CD4-positive, alpha-beta T cell treated with Interleukin-6 for 4 hours (primary cell): ENCODE measurements around the gene DSG2.

Source experiments
- DNase-seq: peaks from one replicate; pipeline ENCODE4 v3.0.0-alpha.2; 2020; ENCODE audit warnings: mixed read lengths

DSG2 gene

DNA sequence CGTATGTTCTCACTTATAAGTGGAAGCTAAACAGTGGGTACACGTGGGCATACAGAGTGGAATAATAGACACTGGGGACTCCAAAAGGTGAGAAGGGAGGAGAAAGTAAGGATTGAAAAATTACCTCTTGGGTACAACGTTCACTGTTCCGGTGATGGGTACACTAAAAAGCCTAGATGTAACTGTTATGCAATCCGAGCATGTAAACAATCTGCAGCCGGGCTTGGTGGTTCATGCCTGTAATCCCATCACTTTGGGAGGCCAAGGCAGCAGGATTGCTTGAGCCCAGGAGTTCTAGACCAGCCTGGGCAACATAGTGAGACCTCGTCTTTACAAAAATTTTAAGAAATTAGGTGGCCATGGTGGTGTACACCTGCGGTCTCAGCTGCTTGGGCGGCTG, 60.6 kb downstream of the DSG2 start:
- DNase-seq: no peak

- no peak for DNase-seq
Observed at GRCh38 chr18:31562726-31563125, 64.7 kb downstream of the DSG2 start.

GRCh38 chr18:31563778-31564177, 65.8 kb downstream of the DSG2 start:
- DNase-seq: no peak

GRCh38 chr18:31565345-31565744, 67.4 kb downstream of the DSG2 start:
- no peak for DNase-seq

GRCh38 chr18:31565782-31566512, 68.0 kb downstream of the DSG2 start:
- DNase-seq: no peak

GRCh38 chr18:31566576-31567306, 68.8 kb downstream of the DSG2 start:
- no peak for DNase-seq

DNA sequence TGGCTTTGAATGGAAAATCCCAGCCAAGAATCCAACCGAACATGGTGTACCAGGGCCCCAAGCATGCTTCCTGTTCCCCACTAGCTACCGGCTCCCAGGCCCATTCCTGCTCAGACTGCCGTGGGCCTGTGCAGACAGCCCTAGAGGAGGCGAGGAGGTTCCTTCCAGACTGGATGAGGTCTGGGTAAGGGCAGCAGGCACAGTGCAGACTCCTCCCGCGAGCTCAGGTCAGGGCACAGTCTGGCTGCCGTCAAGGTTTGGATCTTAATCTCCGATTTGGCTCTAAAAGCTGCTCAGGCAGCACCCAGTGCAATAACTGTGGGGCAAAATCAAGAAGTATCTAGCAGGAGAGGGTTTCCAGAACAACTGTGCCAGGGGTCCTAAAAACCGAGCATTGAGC, 74.4 kb downstream of the DSG2 start:
- no peak for DNase-seq

DNA sequence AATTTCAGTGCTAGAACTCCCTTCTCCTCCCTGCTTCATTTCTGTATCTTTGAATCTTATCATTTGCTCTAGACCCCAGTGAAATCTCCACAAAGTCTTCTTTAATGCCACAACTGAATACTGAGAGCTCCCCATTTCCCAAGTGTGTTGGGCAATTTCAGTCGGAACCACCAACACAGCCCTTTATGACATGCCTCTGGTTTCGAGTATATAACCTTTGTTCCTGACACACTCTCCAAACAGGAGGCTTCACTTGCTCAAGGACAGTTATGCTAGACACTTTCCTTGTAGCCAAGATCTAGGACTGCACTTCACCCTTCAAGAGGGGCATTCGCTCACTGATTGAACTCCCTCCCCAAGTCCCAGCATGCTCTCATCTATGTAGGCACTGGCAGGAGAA, 75.1 kb downstream of the DSG2 start:
- no peak for DNase-seq

GRCh38 chr18:31574359-31574758, 76.4 kb downstream of the DSG2 start:
- no peak for DNase-seq

- no peak for DNase-seq
Observed at GRCh38 chr18:31575515-31576257, 77.7 kb downstream of the DSG2 start.

- DNase-seq: no peak
Observed at GRCh38 chr18:31576670-31577069, 78.7 kb downstream of the DSG2 start.

DNA sequence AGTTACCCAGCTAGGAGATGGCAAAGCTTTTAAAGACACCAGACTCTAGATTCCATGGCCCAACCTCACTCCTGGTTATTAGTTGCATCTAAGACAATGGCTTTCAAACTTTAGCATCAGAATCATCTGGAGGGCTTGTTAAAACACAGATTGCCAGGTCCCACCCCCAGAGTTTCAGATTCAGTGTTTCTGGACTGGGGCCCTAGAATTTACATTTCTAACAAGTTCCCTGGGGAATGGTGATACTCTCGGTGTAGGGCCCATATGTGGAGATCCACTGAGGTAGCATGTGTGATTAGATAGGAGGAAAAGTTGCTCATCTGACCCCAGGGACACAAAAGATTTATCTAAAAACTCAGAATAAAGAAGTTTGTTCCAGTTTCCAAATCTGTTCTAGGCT, 79.2 kb downstream of the DSG2 start:
- no peak for DNase-seq

- DNase-seq: no peak
Observed at GRCh38 chr18:31578126-31578525, 80.1 kb downstream of the DSG2 start.

DNA sequence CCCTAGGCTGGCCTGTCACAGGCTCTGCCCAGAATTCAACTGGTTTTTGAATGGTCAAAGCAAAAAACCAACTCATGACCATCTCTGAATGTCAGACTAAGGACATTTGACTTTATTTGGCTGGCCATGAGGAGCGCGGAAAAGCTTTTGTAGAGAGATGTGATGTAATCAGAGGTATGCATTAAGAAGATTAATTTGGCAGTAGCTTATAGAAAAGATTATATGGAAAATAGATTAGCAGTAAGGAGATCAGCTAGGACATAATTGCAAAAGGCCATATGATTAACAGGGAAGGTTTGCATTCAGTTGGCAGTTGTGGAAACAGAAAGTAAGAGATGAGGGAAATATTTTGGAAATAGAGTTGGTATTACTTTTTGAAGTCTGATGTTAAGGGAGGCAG, 81.4 kb downstream of the DSG2 start:
- DNase-seq: no peak

DNA sequence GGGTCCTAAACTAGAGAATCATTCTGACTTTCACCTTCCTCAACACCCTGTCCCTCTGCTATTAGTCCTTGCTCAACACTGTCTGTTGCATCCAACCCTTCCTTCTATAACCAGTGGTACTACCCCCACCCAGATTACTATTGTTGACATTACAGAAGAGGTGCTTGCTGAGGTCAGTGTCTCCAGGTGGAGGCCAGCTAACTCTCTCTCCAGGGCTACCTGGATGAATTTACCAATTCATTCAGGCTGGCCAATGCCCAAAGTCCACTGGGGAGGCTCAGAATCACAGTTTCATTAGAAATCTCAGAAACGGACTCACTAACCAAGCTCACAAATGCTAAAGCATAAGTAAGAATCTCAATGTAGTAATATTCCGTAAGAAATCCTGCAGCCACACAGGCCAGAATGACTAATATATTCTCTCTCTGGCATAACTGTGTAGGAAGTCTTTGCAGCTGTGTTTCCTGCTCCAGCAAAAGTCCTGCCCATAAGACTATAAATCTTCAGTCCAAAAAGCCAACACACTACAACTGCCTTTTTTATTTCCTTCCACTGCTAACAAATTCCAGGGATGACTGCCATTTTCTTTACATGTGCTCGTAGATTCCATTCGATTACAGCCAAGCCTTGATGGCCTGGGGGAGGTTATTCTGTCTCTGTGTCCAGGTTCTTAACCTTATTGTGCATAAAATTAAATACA, 83.7 kb downstream of the DSG2 start:
- DNase-seq: no peak

DNA sequence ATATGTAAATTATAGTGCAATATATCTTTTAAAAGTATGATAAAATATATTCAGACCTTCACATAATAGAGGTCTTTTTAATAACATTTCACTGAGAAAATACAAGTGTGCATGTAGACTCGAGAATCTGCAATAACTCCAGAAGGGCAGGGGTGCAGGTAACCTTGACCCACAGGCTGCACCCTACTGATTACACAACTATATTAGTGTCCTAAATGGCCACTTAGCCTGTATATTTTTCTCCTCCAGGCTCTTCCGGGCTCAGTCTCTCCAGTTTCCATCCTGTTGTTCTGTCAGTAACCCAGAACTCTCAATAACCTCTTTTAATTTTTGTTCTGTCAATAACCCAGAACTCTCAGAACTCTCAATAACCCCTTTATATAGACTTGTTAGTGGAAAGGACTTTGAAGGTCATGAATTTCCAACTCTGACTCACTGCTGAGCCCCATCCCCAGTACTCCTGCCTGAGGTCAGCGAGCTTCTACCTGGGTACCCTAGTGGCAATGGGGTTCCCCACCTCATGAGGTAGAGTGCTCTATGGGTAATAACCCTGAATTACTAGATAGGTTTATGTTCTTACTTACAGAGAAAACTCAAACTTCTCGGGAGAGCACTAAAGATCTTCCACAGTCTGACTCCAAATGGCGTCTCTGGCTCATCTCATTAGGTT, 85.3 kb downstream of the DSG2 start:
- no peak for DNase-seq

DNA sequence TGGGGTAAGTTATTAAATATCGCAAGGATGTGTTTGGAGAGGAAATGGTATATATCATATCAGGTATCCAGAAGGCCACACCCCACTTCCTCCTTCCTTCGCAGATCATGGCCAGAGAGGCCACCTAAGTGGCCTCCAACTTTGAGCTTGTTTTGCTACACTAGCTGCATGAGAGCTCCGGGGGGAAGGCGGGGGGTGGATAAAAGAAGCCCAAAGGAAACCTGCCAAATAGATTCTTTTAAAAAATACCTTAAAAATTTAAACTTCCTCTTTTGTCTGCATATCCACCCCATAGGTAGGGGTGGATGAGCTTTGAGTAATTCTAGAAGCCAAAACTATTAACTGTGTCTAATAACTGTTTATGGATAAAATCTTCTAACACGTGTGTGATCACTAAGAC, 88.0 kb downstream of the DSG2 start:
- no peak for DNase-seq

DNA sequence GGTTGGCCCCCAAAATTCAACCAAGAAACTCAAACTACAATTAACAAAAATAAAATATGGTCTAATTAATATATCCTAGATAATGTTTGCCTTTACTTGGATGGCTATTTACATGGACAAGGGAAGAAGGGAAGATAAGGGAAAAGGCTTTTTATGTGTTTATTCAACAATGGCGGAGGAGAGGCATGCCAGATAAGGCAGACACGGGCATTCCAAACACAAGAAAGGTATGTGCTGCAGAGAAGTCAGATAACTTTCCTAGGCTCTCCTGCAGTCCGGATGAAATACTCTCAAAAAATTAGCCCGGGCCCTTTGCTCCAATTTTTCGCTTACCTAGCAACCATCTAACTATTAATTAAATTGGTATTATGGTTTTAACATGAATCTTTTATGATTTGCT, 88.6 kb downstream of the DSG2 start:
- no peak for DNase-seq

- no peak for DNase-seq
Observed at GRCh38 chr18:31587529-31587928, 89.6 kb downstream of the DSG2 start.

GRCh38 chr18:31590570-31590969, 92.6 kb downstream of the DSG2 start:
- no peak for DNase-seq

GRCh38 chr18:31591113-31591512, 93.1 kb downstream of the DSG2 start:
- DNase-seq: no peak

DNA sequence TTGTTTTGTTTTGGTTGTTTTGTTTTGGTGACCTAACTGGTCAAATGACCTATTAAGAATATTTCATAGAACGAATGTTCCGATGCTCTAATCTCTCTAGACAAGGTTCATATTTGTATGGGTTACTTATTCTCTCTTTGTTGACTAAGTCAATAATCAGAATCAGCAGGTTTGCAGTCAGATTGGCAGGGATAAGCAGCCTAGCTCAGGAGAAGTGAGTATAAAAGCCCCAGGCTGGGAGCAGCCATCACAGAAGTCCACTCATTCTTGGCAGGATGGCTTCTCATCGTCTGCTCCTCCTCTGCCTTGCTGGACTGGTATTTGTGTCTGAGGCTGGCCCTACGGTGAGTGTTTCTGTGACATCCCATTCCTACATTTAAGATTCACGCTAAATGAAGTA, 93.7 kb downstream of the DSG2 start, which contains the start of gene TTR:
Gene TTR, plus strand, starts transcription at position 250 of the 400 bp plus-strand sequence. Its CDS starts 26 bp downstream, at position 276.
- no peak for DNase-seq
